Muscle layer of colon (tissue), 2 donors: ENCODE data around the gene USP22.
"Not testable (repeated sequence)": the region's sequence is repeated elsewhere in the genome, so short reads cannot be mapped to it uniquely, and the experiment has no call there.

ENCODE experiments used
- H3K27ac ChIP-seq: one replicate; pipeline ENCODE4 v1.7.0; 2013; ENCODE audit warnings: low read depth, mild to moderate bottlenecking, low read length, moderate library complexity
- H3K27me3 ChIP-seq, 2 donors: one replicate each; pipeline ENCODE4 v1.7.0; 2013; ENCODE audit warnings: low read length in 2 of 2, mild to moderate bottlenecking in 2 of 2; ENCODE audit not compliant: insufficient read depth in 2 of 2, control insufficient read depth in 1 of 2
- H3K36me3 ChIP-seq: one replicate; pipeline ENCODE4 v1.7.0; 2013; ENCODE audit warnings: mild to moderate bottlenecking, low read length; ENCODE audit not compliant: insufficient read depth
- H3K4me1 ChIP-seq: one replicate; pipeline ENCODE4 v1.7.0; 2013; ENCODE audit warnings: mild to moderate bottlenecking, low read length; ENCODE audit not compliant: insufficient read depth
- H3K4me3 ChIP-seq, 2 donors: one replicate each; pipeline ENCODE4 v1.7.0; 2013; ENCODE audit warnings: low read length in 2 of 2, low read depth in 1 of 2, mild to moderate bottlenecking in 1 of 2, moderate library complexity in 1 of 2
- H3K9ac ChIP-seq: one replicate; pipeline ENCODE4 v1.7.0; 2013; ENCODE audit warnings: low read length
- H3K9me3 ChIP-seq: one replicate; pipeline ENCODE4 v1.7.0; 2013; ENCODE audit warnings: mild to moderate bottlenecking, low read length
- donor health status: abdominal sarcoma.
- donor health status: Adenocarcinoma of cecum.

USP22 gene

GRCh38 chr17:21076242-21076641 is 33.4 kb upstream of the USP22 start:
- Histone ChIP-seq H3K4me1 (peaks cover 47% of the 10 kb centered on the region), H3K9ac (no peak overlapping the region), H3K27ac (peak overlapping the region; percentile 79)

GRCh38 chr17:21075739-21076085 is 32.9 kb upstream of the USP22 start:
- Histone ChIP-seq H3K4me1 (peaks cover 47% of the 10 kb centered on the region), H3K36me3 (no peaks in the 10 kb centered on the region), H3K27me3 (no peaks in the 10 kb centered on the region), H3K4me3 (no peak overlapping the region), H3K9ac (no peak overlapping the region), H3K27ac (peak overlapping the region; percentile 79), H3K9me3 (no peaks in the 10 kb centered on the region)

More at GRCh38 chr17:21076242-21076641, 33.4 kb upstream of the USP22 start:
- no peaks in the 10 kb centered on the region for H3K36me3 ChIP-seq
- H3K4me3 ChIP-seq: no peak overlapping the region
- no peaks in the 10 kb centered on the region for H3K27me3 ChIP-seq
- no peaks in the 10 kb centered on the region for H3K9me3 ChIP-seq

GRCh38 chr17:21072745-21073197 is 30.0 kb upstream of the USP22 start:
- H3K27me3 ChIP-seq: no peaks in the 10 kb centered on the region
- H3K9me3 ChIP-seq: no peaks in the 10 kb centered on the region
- H3K36me3 ChIP-seq: no peaks in the 10 kb centered on the region
- no peak overlapping the region for H3K9ac ChIP-seq
- H3K27ac ChIP-seq: no peak overlapping the region
- peaks cover 23% of the 10 kb centered on the region for H3K4me1 ChIP-seq
- H3K4me3 ChIP-seq: no peak overlapping the region

- Histone ChIP-seq H3K36me3 (no peaks in the 10 kb centered on the region), H3K9ac (no peak overlapping the region), H3K27me3 (no peaks in the 10 kb centered on the region), H3K4me3 (no peak overlapping the region), H3K27ac (no peak overlapping the region), H3K9me3 (no peaks in the 10 kb centered on the region), H3K4me1 (no peaks in the 10 kb centered on the region)
Observed at GRCh38 chr17:21066394-21066793, 23.6 kb upstream of the USP22 start.

GRCh38 chr17:21061971-21062526 is 19.2 kb upstream of the USP22 start:
- Histone ChIP-seq H3K36me3 (no peaks in the 10 kb centered on the region), H3K4me3 (no peak overlapping the region), H3K4me1 (no peaks in the 10 kb centered on the region), H3K9ac (no peak overlapping the region), H3K27ac (no peak overlapping the region), H3K27me3 (no peaks in the 10 kb centered on the region), H3K9me3 (no peaks in the 10 kb centered on the region)

- H3K4me3 ChIP-seq: no peak overlapping the region
- H3K9me3 ChIP-seq: no peaks in the 10 kb centered on the region
- no peak overlapping the region for H3K9ac ChIP-seq
- no peaks in the 10 kb centered on the region for H3K36me3 ChIP-seq
- H3K27me3 ChIP-seq: no peaks in the 10 kb centered on the region
- H3K27ac ChIP-seq: no peak overlapping the region
- no peaks in the 10 kb centered on the region for H3K4me1 ChIP-seq
Observed at GRCh38 chr17:21061158-21061835, 18.5 kb upstream of the USP22 start.

- H3K4me3 ChIP-seq: no peak overlapping the region
- H3K4me1 ChIP-seq: no peaks in the 10 kb centered on the region
- H3K36me3 ChIP-seq: no peaks in the 10 kb centered on the region
- H3K27me3 ChIP-seq: no peaks in the 10 kb centered on the region
- no peak overlapping the region for H3K9ac ChIP-seq
- no peak overlapping the region for H3K27ac ChIP-seq
- H3K9me3 ChIP-seq: no peaks in the 10 kb centered on the region
Observed at GRCh38 chr17:21059761-21060160, 16.9 kb upstream of the USP22 start.

- Histone ChIP-seq H3K4me1 (no peaks in the 10 kb centered on the region), H3K36me3 (no peaks in the 10 kb centered on the region), H3K27ac (no peak overlapping the region), H3K27me3 (no peaks in the 10 kb centered on the region), H3K4me3 (no peak overlapping the region), H3K9ac (no peak overlapping the region), H3K9me3 (no peaks in the 10 kb centered on the region)
Observed at GRCh38 chr17:21058098-21058893, 15.5 kb upstream of the USP22 start.

GRCh38 chr17:21053056-21053455 is 10.2 kb upstream of the USP22 start:
- not testable (repeated sequence) for H3K27ac ChIP-seq, H3K9me3 ChIP-seq, H3K27me3 ChIP-seq, H3K4me3 ChIP-seq, H3K36me3 ChIP-seq, H3K4me1 ChIP-seq, H3K9ac ChIP-seq

- Histone ChIP-seq H3K27me3 (no peaks in the 10 kb centered on the region), H3K9me3 (no peaks in the 10 kb centered on the region), H3K36me3 (no peaks in the 10 kb centered on the region), H3K4me3 (no peak overlapping the region), H3K4me1 (no peaks in the 10 kb centered on the region), H3K27ac (no peak overlapping the region), H3K9ac (no peak overlapping the region)
Observed at GRCh38 chr17:21049457-21049856, 6.6 kb upstream of the USP22 start.

- Histone ChIP-seq H3K27me3 (no peaks in the 10 kb centered on the region), H3K36me3 (no peaks in the 10 kb centered on the region), H3K4me3 (no peak overlapping the region), H3K9ac (no peak overlapping the region), H3K9me3 (no peaks in the 10 kb centered on the region), H3K27ac (no peak overlapping the region), H3K4me1 (peaks cover 6% of the 10 kb centered on the region)
Observed at GRCh38 chr17:21046216-21046615, 3.4 kb upstream of the USP22 start.
